Activated naive CD8-positive, alpha-beta T cell treated with anti-CD3 and anti-CD28 coated beads, Interleukin-2, amount 50 U/mL, for 16 hours (primary cell): ENCODE results near the gene ZNF23.
A peak's percentile ranks its signal among the peaks of the same experiment; 100 is the strongest.
"Not testable (repeated sequence)": the region's sequence is repeated elsewhere in the genome, so short reads cannot be mapped to it uniquely, and the experiment has no call there.

Experiments
- DNase-seq: peaks from one replicate; pipeline ENCODE4 v3.0.0-alpha.2; 2020; ENCODE audit warnings: low read depth, low spot score

Gene ZNF23

GRCh38 chr16:71461686-71462648, at the start of gene ZNF23:
Gene ZNF23 (minus strand): TSS chr16:71462247. CDS start chr16:71456796, 5,451 bp downstream.
- DNase-seq, result peak; percentile 59

- no peak for DNase-seq
These were observed 45.0 kb upstream of the ZNF23 start for GRCh38 chr16:71507061-71507460.

GRCh38 chr16:71504901-71505300, 42.9 kb upstream of the ZNF23 start:
- no peak for DNase-seq

GRCh38 chr16:71504051-71504450, 42.0 kb upstream of the ZNF23 start:
- DNase-seq, result not testable (repeated sequence)

- DNase-seq, result no peak
These were observed 39.5 kb upstream of the ZNF23 start for GRCh38 chr16:71501547-71501946.

- DNase-seq, result no peak
These were observed 38.9 kb upstream of the ZNF23 start for GRCh38 chr16:71500964-71501363.

GRCh38 chr16:71499775-71500364, 37.8 kb upstream of the ZNF23 start:
- DNase-seq, result no peak

- no peak for DNase-seq
These were observed 36.0 kb upstream of the ZNF23 start for GRCh38 chr16:71498031-71498430.

GRCh38 chr16:71493213-71493612, 31.2 kb upstream of the ZNF23 start:
- DNase-seq, result no peak

GRCh38 chr16:71492786-71493185, 30.7 kb upstream of the ZNF23 start:
- DNase-seq, result no peak

GRCh38 chr16:71491054-71491453, 29.0 kb upstream of the ZNF23 start:
- DNase-seq, result no peak

GRCh38 chr16:71490361-71490760, 28.3 kb upstream of the ZNF23 start:
- no peak for DNase-seq

- no peak for DNase-seq
These were observed 27.1 kb upstream of the ZNF23 start, which contains the start of gene ZNF19 for GRCh38 chr16:71489122-71489521. Gene ZNF19 (minus strand): TSS chr16:71489324. CDS start chr16:71482114, 7,210 bp downstream.

GRCh38 chr16:71484006-71484893, 22.2 kb upstream of the ZNF23 start:
- DNase-seq, result peak; percentile 42

- no peak for DNase-seq
These were observed 20.5 kb upstream of the ZNF23 start for GRCh38 chr16:71482569-71482968.

- no peak for DNase-seq
These were observed 18.9 kb upstream of the ZNF23 start for GRCh38 chr16:71480956-71481355.

GRCh38 chr16:71479420-71479819, 17.4 kb upstream of the ZNF23 start:
- no peak for DNase-seq

GRCh38 chr16:71476457-71477124, 14.5 kb upstream of the ZNF23 start:
- no peak for DNase-seq

GRCh38 chr16:71474864-71475263, 12.8 kb upstream of the ZNF23 start:
- no peak for DNase-seq

- DNase-seq, result no peak
These were observed 11.8 kb upstream of the ZNF23 start for GRCh38 chr16:71473891-71474290.

GRCh38 chr16:71472931-71473330, 10.9 kb upstream of the ZNF23 start:
- no peak for DNase-seq
